HepG2 (cell line): ENCODE measurements around the gene ZNF783. TPM values are rescaled to one million over a fixed set of nuclear protein-coding genes. Genes with fewer than 3 reads are reported as not detected.

ENCODE experiments used
- ATAC-seq: fragments of 200-7000 bp; cut with Tn5 transposase; 3 replicates; pipeline ENCODE4 v1.9.1; 2020; ENCODE audit warnings: mild to moderate bottlenecking, moderate library complexity
- BruUV-seq: library from RNA; stranded (reverse); fragments of 400-500 nt; replicated peaks from 2 replicates; lab custom pipeline; 2021; lab: Mats Ljungman, UMichigan
- CTCF ChIA-PET: fragments of 300-600 bp; formaldehyde crosslinking; extraction: SDS; loops from one replicate; lab custom pipeline; 2021; ENCODE audit warnings: low total read pairs, inconsistent platforms, low intra/inter-chr PET ratio; lab: Yijun Ruan, JAX
- POLR2A ChIA-PET: fragments of 350-600 bp; sonication (Branson Sonifier 250); formaldehyde crosslinking; loops from one replicate; lab custom pipeline; 2020; ENCODE audit warnings: antibody characterized with exemption, inconsistent platforms; lab: Yijun Ruan, JAX
- DNase-seq: peaks from one replicate; pipeline ENCODE4 v3.0.0-alpha.2; 2015; ENCODE audit warnings: low spot score
- FAIRE-seq: peaks from 3 replicates; lab custom pipeline; 2011; peaks lifted over from hg19 to GRCh38; lab: Jason Lieb, UNC
- H2AFZ ChIP-seq: one replicate; pipeline ENCODE4 v1.6.1; 2011; ENCODE audit warnings: low read length, inconsistent platforms
- H3K27ac ChIP-seq: fragments of 300-600 bp; 3 replicates; pipeline ENCODE4 v1.8.0; 2011; ENCODE audit warnings: mixed run types, mild to moderate bottlenecking, mixed read lengths, low read length, inconsistent platforms; ENCODE audit not compliant: insufficient read depth; ENCODE audit errors: extremely low read length
- H3K27me3 ChIP-seq, 2 experiments: fragments of 200-600 bp in 1 of 2; 2 replicates in 1 of 2; 3 replicates in 1 of 2; pipeline versions ENCODE4 v1.6.0 to v1.8.0; 2011; ENCODE audit warnings: low read length in 2 of 2, mild to moderate bottlenecking in 2 of 2, moderate library complexity in 2 of 2, inconsistent platforms in 1 of 2; ENCODE audit not compliant: insufficient read depth in 2 of 2, control insufficient read depth in 1 of 2
- H3K36me3 ChIP-seq, 2 experiments: fragments of 200-600 bp in 1 of 2; replicated peaks in 1 of 2; 2 replicates in 1 of 2; 3 replicates in 1 of 2; pipeline versions ENCODE4 v1.5.1 to v1.8.0; 2011; ENCODE audit warnings: low read length in 2 of 2, inconsistent platforms in 1 of 2; ENCODE audit not compliant: insufficient read depth in 2 of 2, control insufficient read depth in 1 of 2
- H3K4me1 ChIP-seq: 2 replicates; pipeline ENCODE4 v1.5.1; 2012; ENCODE audit warnings: low read length, inconsistent platforms; ENCODE audit not compliant: insufficient read depth
- H3K4me2 ChIP-seq: 2 replicates; pipeline ENCODE4 v1.6.0; 2011; ENCODE audit warnings: low read depth, low read length, inconsistent platforms
- H3K4me3 ChIP-seq, 3 experiments: fragments of 200-600 bp in 1 of 3; sonication (generic), shearing (Covaris generic) in 1 of 3; replicated peaks in 1 of 3; 2 replicates each; pipeline ENCODE4 v1.5.1; 2011 to 2016; ENCODE audit warnings: low read length in 3 of 3, inconsistent platforms in 2 of 3, low read depth in 2 of 3, mild to moderate bottlenecking in 2 of 3, control low read depth in 1 of 3, mixed read lengths in 1 of 3; ENCODE audit not compliant: insufficient read depth in 1 of 3
- H3K79me2 ChIP-seq: one replicate; pipeline ENCODE4 v1.6.1; 2011; ENCODE audit warnings: low read length, inconsistent platforms; ENCODE audit not compliant: insufficient read depth
- H3K9ac ChIP-seq: 2 replicates; pipeline ENCODE4 v1.6.0; 2011; ENCODE audit warnings: mild to moderate bottlenecking, low read depth, low read length, inconsistent platforms; ENCODE audit not compliant: insufficient read depth
- H3K9me3 ChIP-seq: 2 replicates; pipeline ENCODE4 v1.5.1; 2012; ENCODE audit warnings: mild to moderate bottlenecking, low read length
- H4K20me1 ChIP-seq: 2 replicates; pipeline ENCODE4 v1.6.0; 2011; ENCODE audit warnings: inconsistent platforms, mild to moderate bottlenecking, low read length, moderate library complexity; ENCODE audit not compliant: insufficient read depth
- HHEX ChIP-seq: IDR thresholded peaks from 2 replicates; pipeline ENCODE4 v1.6.1; 2016; ENCODE audit warnings: control low read depth
- MAFF ChIP-seq: IDR thresholded peaks from 2 replicates; pipeline ENCODE4 v1.6.1; 2011; ENCODE audit warnings: low read depth, low read length, improper control_type of control experiment
- RAD21 ChIP-seq: fragments of 450-650 bp; formaldehyde crosslinking; IDR thresholded peaks from 2 replicates; pipeline ENCODE4 v1.5.0; 2020; ENCODE audit warnings: mild to moderate bottlenecking
- SMC3 ChIP-seq: IDR thresholded peaks from 2 replicates; pipeline ENCODE4 v1.6.1; 2011; ENCODE audit warnings: low read length, improper control_type of control experiment
- STAG1 ChIP-seq: sonication (generic); formaldehyde crosslinking; IDR thresholded peaks from 2 replicates; pipeline ENCODE4 v1.4.0; 2020; ENCODE audit warnings: missing genetic modification reagents
- ZMAT3 ChIP-seq: sonication (generic); formaldehyde crosslinking; conservative IDR thresholded peaks from 2 replicates; pipeline ENCODE4 v1.7.0; 2021; ENCODE audit warnings: missing genetic modification reagents
- ZNF143 ChIP-seq: sonication (generic); formaldehyde crosslinking; IDR thresholded peaks from 2 replicates; pipeline ENCODE4 v1.4.0; 2020; ENCODE audit warnings: missing genetic modification reagents
- ZNF24 ChIP-seq: fragments of 450-650 bp; IDR thresholded peaks from 2 replicates; pipeline ENCODE4 v1.6.1; 2017; ENCODE audit warnings: antibody characterized with exemption, mild to moderate bottlenecking
- WGBS: methylation state at CpG from one replicate; pipeline ENCODE4 v1.1.6; 2017; ENCODE audit warnings: low lambda C conversion rate; 5-methylcytosine and 5-hydroxymethylcytosine counted together
- in situ Hi-C: cut with HindIII; loops from 2 replicates; pipeline ENCODE4 v1.10.0; 2017; ENCODE audit warnings: low pct_unique_long_range_greater_than_20kb; ENCODE audit not compliant: extremely low pct_ligation_motif_present
- intact Hi-C: fragments of 100-400 bp; cut with micrococcal nuclease; formaldehyde crosslinking; loops from one replicate; pipeline ENCODE4 v1.10.0; 2022; ENCODE audit not compliant: unreplicated experiment
- polyA plus RNA-seq, 8 experiments: library from polyadenylated mRNA; depleted of rRNA in 3 of 8; stranded (reverse) in 7 of 8; unstranded in 1 of 8; fragments of >200 nt; fragmentation: Illumina TruSeq in 4 of 8; extraction: Trizol in 4 of 8; gene quantifications; 2 replicates each; pipeline versions ENCODE4 v1.2.1 to v1.2.3, GENCODE V29; 2011 to 2016; ENCODE audit warnings: low read depth in 4 of 8, missing spikeins in 1 of 8, mixed read lengths in 1 of 8; ENCODE audit not compliant: insufficient read depth in 1 of 8
- total RNA-seq, 5 experiments: library from RNA; depleted of rRNA; stranded (reverse); fragments of >200 nt; fragmentation: Illumina TruSeq; extraction: Trizol; gene quantifications; 2 replicates each; pipeline ENCODE4 v1.2.3, GENCODE V29; 2016; ENCODE audit warnings: low read depth in 1 of 5
- TF ChIP-seq, protein P1 (sequence below): sonication (generic); formaldehyde crosslinking; IDR thresholded peaks from 2 replicates; pipeline ENCODE4 v1.4.0; 2020; ENCODE audit warnings: missing genetic modification reagents, mild to moderate bottlenecking, borderline replicate concordance
- TF ChIP-seq, protein P2 (sequence below): sonication (generic); formaldehyde crosslinking; IDR thresholded peaks from 2 replicates; pipeline ENCODE4 v1.8.0; 2022; ENCODE audit warnings: low read depth, missing genetic modification reagents
- TF ChIP-seq, protein P3 (sequence below): sonication (generic); formaldehyde crosslinking; IDR thresholded peaks from 2 replicates; pipeline ENCODE4 v1.5.0; 2020; ENCODE audit warnings: mild to moderate bottlenecking, missing genetic modification reagents, moderate library complexity

The ZNF783 gene
- total and polyA plus RNA-seq, 2 of the 13 experiments (the other 11 are each of a cell fraction or from before 2014, with no cell fraction given) = 4.1 to 5.2 TPM

DNA sequence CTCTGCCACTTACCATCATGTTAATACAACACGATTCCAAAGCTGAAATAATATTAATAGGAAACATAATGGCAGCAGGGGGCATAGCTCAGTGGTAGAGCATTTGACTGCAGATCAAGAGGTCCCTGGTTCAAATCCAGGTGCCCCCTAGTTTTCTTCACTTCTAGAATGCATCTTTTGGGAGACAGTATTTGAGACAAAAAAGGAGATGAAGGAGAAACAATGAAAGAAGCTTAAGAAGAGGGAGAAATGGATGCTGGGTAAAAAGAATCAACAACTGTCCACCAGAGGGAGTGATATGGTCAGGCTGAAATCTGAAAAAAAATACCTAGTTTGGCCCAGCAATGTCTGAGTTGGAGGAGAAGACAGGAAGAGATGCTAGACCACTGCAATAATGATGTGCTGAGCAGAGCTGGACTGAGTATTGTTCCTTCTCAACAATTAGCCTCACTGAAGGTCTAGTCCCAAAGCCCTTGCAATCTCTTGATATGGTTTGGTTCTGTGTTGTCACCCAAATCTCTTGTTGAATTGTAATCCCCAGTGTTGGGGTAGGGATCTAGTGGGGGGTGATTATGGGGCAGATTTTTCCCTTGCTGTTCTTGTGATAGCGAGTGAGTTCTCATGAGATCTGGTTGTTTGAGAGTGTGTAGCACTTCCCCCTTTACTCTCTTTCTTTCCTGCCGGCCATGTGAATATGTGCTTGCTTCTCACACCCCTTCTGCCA lies 48.3 kb downstream of the ZNF783 start:
- H3K79me2 ChIP-seq = no peaks in the 10 kb centered on the region
- CTCF ChIA-PET = interaction anchor here (1.5 to 2.6 kb wide), 2 partner anchors 112 to 158 kb away, joined by 4 to 15 read pairs; no protein-coding TSS in a partner anchor
- H4K20me1 ChIP-seq = no peaks in the 10 kb centered on the region
- whole genome bisulfite sequencing = 59% methylated on average over 3 of the region's 3 CpGs
- H3K9ac ChIP-seq = no peak overlapping the region
- H3K27me3 ChIP-seq = peaks cover 0 to 5% of the 10 kb centered on the region in 2 experiments; a peak in 1 of 5 replicates
- no TSS peak for BruUV-seq
- no peaks in the 10 kb centered on the region for H3K4me1 ChIP-seq
- no peak overlapping the region for H3K4me2 ChIP-seq
- ATAC-seq (peak; percentile 73), DNase-seq (peak; percentile 53), FAIRE-seq (peak; percentile 72)
- H3K9me3 ChIP-seq = no peaks in the 10 kb centered on the region
- intact Hi-C loops (loop anchor here (1.0 kb wide), 2 partner anchors 158 to 187 kb away; partner anchors contain the start of gene ZNF746), in situ Hi-C loops (no loop called here)
- POLR2A ChIA-PET = interaction anchor here (1.5 kb wide), 1 partner anchor 315 kb away, joined by 3 read pairs; no protein-coding TSS in a partner anchor
- no peak overlapping the region for H3K4me3 ChIP-seq
- no peak overlapping the region for H3K27ac ChIP-seq
- peak; percentile 55 for TF ChIP-seq RAD21 (CRISPR knock-in tag)
- TF ChIP-seq, protein P1, sequence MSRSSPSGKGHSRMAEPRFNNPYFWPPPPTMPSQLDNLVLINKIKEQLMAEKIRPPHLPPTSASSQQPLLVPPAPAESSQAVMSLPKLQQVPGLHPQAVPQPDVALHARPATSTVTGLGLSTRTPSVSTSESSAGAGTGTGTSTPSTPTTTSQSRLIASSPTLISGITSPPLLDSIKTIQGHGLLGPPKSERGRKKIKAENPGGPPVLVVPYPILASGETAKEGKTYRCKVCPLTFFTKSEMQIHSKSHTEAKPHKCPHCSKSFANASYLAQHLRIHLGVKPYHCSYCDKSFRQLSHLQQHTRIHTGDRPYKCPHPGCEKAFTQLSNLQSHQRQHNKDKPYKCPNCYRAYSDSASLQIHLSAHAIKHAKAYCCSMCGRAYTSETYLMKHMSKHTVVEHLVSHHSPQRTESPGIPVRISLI = peak; percentile 80; the same call in 1 of the 2 replicates
- TF ChIP-seq, protein P2, sequence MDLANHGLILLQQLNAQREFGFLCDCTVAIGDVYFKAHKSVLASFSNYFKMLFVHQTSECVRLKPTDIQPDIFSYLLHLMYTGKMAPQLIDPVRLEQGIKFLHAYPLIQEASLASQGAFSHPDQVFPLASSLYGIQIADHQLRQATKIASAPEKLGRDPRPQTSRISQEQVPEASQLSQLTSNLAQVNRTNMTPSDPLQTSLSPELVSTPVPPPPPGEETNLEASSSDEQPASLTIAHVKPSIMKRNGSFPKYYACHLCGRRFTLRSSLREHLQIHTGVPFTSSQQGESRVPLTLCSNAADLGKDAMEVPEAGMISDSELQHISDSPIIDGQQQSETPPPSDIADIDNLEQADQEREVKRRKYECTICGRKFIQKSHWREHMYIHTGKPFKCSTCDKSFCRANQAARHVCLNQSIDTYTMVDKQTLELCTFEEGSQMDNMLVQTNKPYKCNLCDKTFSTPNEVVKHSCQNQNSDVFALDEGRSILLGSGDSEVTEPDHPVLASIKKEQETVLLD (CRISPR knock-in tag) = no peak
- peak; percentile 73 for TF ChIP-seq STAG1 (CRISPR knock-in tag)
- TF ChIP-seq, protein P3, sequence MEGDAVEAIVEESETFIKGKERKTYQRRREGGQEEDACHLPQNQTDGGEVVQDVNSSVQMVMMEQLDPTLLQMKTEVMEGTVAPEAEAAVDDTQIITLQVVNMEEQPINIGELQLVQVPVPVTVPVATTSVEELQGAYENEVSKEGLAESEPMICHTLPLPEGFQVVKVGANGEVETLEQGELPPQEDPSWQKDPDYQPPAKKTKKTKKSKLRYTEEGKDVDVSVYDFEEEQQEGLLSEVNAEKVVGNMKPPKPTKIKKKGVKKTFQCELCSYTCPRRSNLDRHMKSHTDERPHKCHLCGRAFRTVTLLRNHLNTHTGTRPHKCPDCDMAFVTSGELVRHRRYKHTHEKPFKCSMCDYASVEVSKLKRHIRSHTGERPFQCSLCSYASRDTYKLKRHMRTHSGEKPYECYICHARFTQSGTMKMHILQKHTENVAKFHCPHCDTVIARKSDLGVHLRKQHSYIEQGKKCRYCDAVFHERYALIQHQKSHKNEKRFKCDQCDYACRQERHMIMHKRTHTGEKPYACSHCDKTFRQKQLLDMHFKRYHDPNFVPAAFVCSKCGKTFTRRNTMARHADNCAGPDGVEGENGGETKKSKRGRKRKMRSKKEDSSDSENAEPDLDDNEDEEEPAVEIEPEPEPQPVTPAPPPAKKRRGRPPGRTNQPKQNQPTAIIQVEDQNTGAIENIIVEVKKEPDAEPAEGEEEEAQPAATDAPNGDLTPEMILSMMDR (CRISPR knock-in tag) = peak; percentile 64
- no peak for TF ChIP-seq HHEX (CRISPR knock-in tag)
- TF ChIP-seq ZMAT3 (CRISPR knock-in tag) = no peak
- TF ChIP-seq ZNF24 = peak; percentile 84; the same call in 1 of the 2 replicates
- peak; percentile 77 for TF ChIP-seq ZNF143
- no peak for TF ChIP-seq MAFF
- TF ChIP-seq SMC3 = peak; percentile 80
- H2AFZ ChIP-seq = no peak overlapping the region
- H3K36me3 ChIP-seq = no peaks in the 10 kb centered on the region
